ENCODE measurements around the gene KLHDC4. TPM values are rescaled to one million over a fixed set of nuclear protein-coding genes. Genes with fewer than 3 reads are reported as not detected.
A peak's percentile ranks its signal among the peaks of the same experiment; 100 is the strongest.
"Not testable (repeated sequence)": the region's sequence is repeated elsewhere in the genome, so short reads cannot be mapped to it uniquely, and the experiment has no call there.

Gene KLHDC4
- total RNA-seq, 1 experiment from 2014 or later: 25.9 TPM

GRCh38 chr16:87740909-87741424, 24.8 kb downstream of the KLHDC4 start:
- DNase-seq: no peak
- Histone ChIP-seq H3K27me3 (no peaks in the 10 kb centered on the region), H3K27ac (no peak overlapping the region), H3K4me3 (no peak overlapping the region), H3K36me3 (0 out of 2 replicates have a peak, but pooled peaks cover 2% of the 10 kb centered on the region), H3K4me1 (no peaks in the 10 kb centered on the region; the same call in 1 of the 2 replicates), H3K9me3 (replicated peaks) (no peaks in the 10 kb centered on the region)

- Histone ChIP-seq H3K9me3 (replicated peaks) (no peaks in the 10 kb centered on the region), H3K27ac (no peak overlapping the region), H3K27me3 (no peaks in the 10 kb centered on the region), H3K4me3 (no peak overlapping the region), H3K4me1 (no peaks in the 10 kb centered on the region; the same call in 1 of the 2 replicates), H3K36me3 (0 out of 2 replicates have a peak, but pooled peaks cover 2% of the 10 kb centered on the region)
- no peak for DNase-seq
Measured at GRCh38 chr16:87740441-87740840, 25.3 kb downstream of the KLHDC4 start.

GRCh38 chr16:87739801-87740200, 26.0 kb downstream of the KLHDC4 start:
- H3K4me3 ChIP-seq: no peak overlapping the region
- DNase-seq: no peak
- H3K27ac ChIP-seq: no peak overlapping the region
- H3K27me3 ChIP-seq: no peaks in the 10 kb centered on the region
- H3K9me3 ChIP-seq (replicated peaks): no peaks in the 10 kb centered on the region
- H3K4me1 ChIP-seq: no peaks in the 10 kb centered on the region; the same call in 1 of the 2 replicates
- H3K36me3 ChIP-seq: 0 out of 2 replicates have a peak, but pooled peaks cover 2% of the 10 kb centered on the region

GRCh38 chr16:87736008-87736382, 29.8 kb downstream of the KLHDC4 start:
- no peak for DNase-seq
- no peaks in the 10 kb centered on the region; the same call in 1 of the 2 replicates for H3K4me1 ChIP-seq
- no peaks in the 10 kb centered on the region for H3K9me3 ChIP-seq (replicated peaks)
- H3K27me3 ChIP-seq: no peaks in the 10 kb centered on the region
- H3K27ac ChIP-seq: no peak overlapping the region
- H3K4me3 ChIP-seq: no peak overlapping the region
- no peaks in the 10 kb centered on the region for H3K36me3 ChIP-seq

GRCh38 chr16:87735270-87736007, 30.3 kb downstream of the KLHDC4 start:
- peak; percentile 51 to 53 for DNase-seq
- Histone ChIP-seq H3K27me3 (no peaks in the 10 kb centered on the region), H3K9me3 (replicated peaks) (no peaks in the 10 kb centered on the region), H3K36me3 (no peaks in the 10 kb centered on the region), H3K27ac (no peak overlapping the region), H3K4me1 (no peaks in the 10 kb centered on the region; the same call in 1 of the 2 replicates), H3K4me3 (no peak overlapping the region)

GRCh38 chr16:87734644-87735043, 31.1 kb downstream of the KLHDC4 start:
- Histone ChIP-seq H3K36me3 (peaks cover 6% of the 10 kb centered on the region), H3K4me3 (no peak overlapping the region), H3K27me3 (no peaks in the 10 kb centered on the region), H3K9me3 (replicated peaks) (no peaks in the 10 kb centered on the region), H3K27ac (no peak overlapping the region), H3K4me1 (no peaks in the 10 kb centered on the region; the same call in 1 of the 2 replicates)
- no peak for DNase-seq

GRCh38 chr16:87733190-87733589, 32.6 kb downstream of the KLHDC4 start:
- Histone ChIP-seq H3K27me3 (no peaks in the 10 kb centered on the region), H3K4me3 (no peak overlapping the region), H3K36me3 (peaks cover 11% of the 10 kb centered on the region), H3K27ac (no peak overlapping the region), H3K9me3 (replicated peaks) (no peaks in the 10 kb centered on the region), H3K4me1 (peaks cover 6% of the 10 kb centered on the region)
- no peak for DNase-seq

- Histone ChIP-seq H3K4me1 (peaks cover 20% of the 10 kb centered on the region), H3K36me3 (peaks cover 11% of the 10 kb centered on the region), H3K27ac (no peak overlapping the region), H3K27me3 (no peaks in the 10 kb centered on the region), H3K9me3 (replicated peaks) (no peaks in the 10 kb centered on the region), H3K4me3 (no peak overlapping the region)
- DNase-seq: no peak
Measured at GRCh38 chr16:87731607-87732006, 34.2 kb downstream of the KLHDC4 start.

GRCh38 chr16:87729266-87729954, 36.4 kb downstream of the KLHDC4 start:
- H3K4me3 ChIP-seq: no peak overlapping the region
- H3K36me3 ChIP-seq: peaks cover 12% of the 10 kb centered on the region
- no peaks in the 10 kb centered on the region for H3K9me3 ChIP-seq (replicated peaks)
- H3K27me3 ChIP-seq: no peaks in the 10 kb centered on the region
- H3K4me1 ChIP-seq: peaks cover 29% of the 10 kb centered on the region
- H3K27ac ChIP-seq: no peak overlapping the region; the same call in 1 of the 2 replicates
- DNase-seq: no peak

GRCh38 chr16:87728026-87728425, 37.8 kb downstream of the KLHDC4 start:
- Histone ChIP-seq H3K9me3 (replicated peaks) (no peaks in the 10 kb centered on the region), H3K36me3 (peaks cover 12% of the 10 kb centered on the region), H3K27me3 (no peaks in the 10 kb centered on the region), H3K4me3 (no peak overlapping the region), H3K27ac (peak overlapping the region; percentile 85), H3K4me1 (peaks cover 39% of the 10 kb centered on the region)
- peak; percentile 58 to 60 for DNase-seq

GRCh38 chr16:87727346-87727745, 38.4 kb downstream of the KLHDC4 start:
- DNase-seq: no peak
- H3K27ac ChIP-seq: peak overlapping the region; percentile 85

GRCh38 chr16:87726577-87726976, 39.2 kb downstream of the KLHDC4 start:
- not testable (repeated sequence) for H3K4me3 ChIP-seq; H3K27me3 ChIP-seq; H3K9me3 ChIP-seq (replicated peaks)
- DNase-seq: peak in 1 of 2 experiments; percentile 24
- Histone ChIP-seq H3K27ac (peak overlapping the region; percentile 85), H3K36me3 (peaks cover 17% of the 10 kb centered on the region), H3K4me1 (peaks cover 53% of the 10 kb centered on the region)

More at GRCh38 chr16:87727346-87727745, 38.4 kb downstream of the KLHDC4 start:
- Histone ChIP-seq H3K36me3 (peaks cover 13% of the 10 kb centered on the region), H3K4me1 (peaks cover 45% of the 10 kb centered on the region), H3K4me3 (no peak overlapping the region), H3K27me3 (no peaks in the 10 kb centered on the region), H3K9me3 (replicated peaks) (no peaks in the 10 kb centered on the region)

- peaks cover 55% of the 10 kb centered on the region for H3K4me1 ChIP-seq
- peak; percentile 72 for DNase-seq
- H3K27ac ChIP-seq: peak overlapping the region; percentile 35
- H3K36me3 ChIP-seq: peaks cover 17% of the 10 kb centered on the region
- H3K27me3 ChIP-seq: no peaks in the 10 kb centered on the region
- H3K4me3 ChIP-seq: no peak overlapping the region
- H3K9me3 ChIP-seq (replicated peaks): no peaks in the 10 kb centered on the region
Measured at GRCh38 chr16:87725596-87726235, 40.1 kb downstream of the KLHDC4 start.

GRCh38 chr16:87724490-87725291, 41.1 kb downstream of the KLHDC4 start:
- DNase-seq: no peak
- H3K4me3 ChIP-seq: no peak overlapping the region
- peaks cover 12% of the 10 kb centered on the region for H3K36me3 ChIP-seq
- no peaks in the 10 kb centered on the region for H3K27me3 ChIP-seq
- peaks cover 55% of the 10 kb centered on the region for H3K4me1 ChIP-seq
- no peak overlapping the region for H3K27ac ChIP-seq
- H3K9me3 ChIP-seq (replicated peaks): no peaks in the 10 kb centered on the region
